ENCODE measurements around the gene ZNF362.

Gene ZNF362

DNA sequence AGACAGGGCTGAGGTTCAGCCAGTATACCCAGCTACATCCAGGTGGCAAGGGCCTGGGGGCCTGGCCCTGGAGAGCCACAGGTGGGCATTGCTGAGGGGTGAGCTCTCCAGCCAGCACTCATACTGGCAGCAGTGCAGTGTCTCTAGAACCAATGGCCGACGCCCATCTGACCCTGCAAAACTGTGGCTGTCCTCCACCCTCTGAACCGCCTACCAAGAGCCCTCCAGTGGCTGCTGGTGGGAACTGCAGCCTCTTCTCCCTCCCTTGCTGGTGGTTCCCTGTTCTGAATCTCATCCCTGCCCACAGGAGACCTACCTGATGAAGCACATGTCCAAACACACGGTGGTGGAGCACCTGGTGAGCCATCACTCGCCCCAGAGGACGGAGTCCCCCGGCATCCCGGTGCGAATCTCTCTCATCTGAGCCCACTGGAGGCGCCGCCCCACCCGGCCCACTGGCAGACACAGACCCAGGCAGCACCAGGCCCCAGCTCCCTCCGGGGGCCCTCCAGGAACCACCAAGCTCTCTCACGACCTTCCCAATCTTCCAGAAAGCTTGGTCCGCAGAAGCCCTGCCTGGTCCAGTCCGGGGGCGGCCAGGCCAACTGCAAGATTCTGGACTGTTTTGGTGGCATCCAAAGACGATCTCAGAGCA, 42.5 kb downstream of the ZNF362 start:
- DNase-seq (ENCODE audit: low read depth), result peak; percentile 74
- H3K4me3 ChIP-seq (ENCODE audit: low read depth, low read length), result no peak overlapping the region
- TF ChIP-seq CTCF (conservative IDR thresholded peaks at IDR 0.05; ENCODE audit: low read depth, low read length), result peak; percentile 92

GRCh38 chr1:33299461-33300155, 43.3 kb downstream of the ZNF362 start:
- no peak for TF ChIP-seq CTCF (conservative IDR thresholded peaks at IDR 0.05; ENCODE audit: low read depth, low read length)
- no peak overlapping the region for H3K4me3 ChIP-seq (ENCODE audit: low read depth, low read length)
- no peak for DNase-seq (ENCODE audit: low read depth)

GRCh38 chr1:33300673-33301072, 44.4 kb downstream of the ZNF362 start:
- peak; percentile 94 for DNase-seq (ENCODE audit: low read depth)
- TF ChIP-seq CTCF (conservative IDR thresholded peaks at IDR 0.05; ENCODE audit: low read depth, low read length), result no peak
- no peak overlapping the region for H3K4me3 ChIP-seq (ENCODE audit: low read depth, low read length)

DNA sequence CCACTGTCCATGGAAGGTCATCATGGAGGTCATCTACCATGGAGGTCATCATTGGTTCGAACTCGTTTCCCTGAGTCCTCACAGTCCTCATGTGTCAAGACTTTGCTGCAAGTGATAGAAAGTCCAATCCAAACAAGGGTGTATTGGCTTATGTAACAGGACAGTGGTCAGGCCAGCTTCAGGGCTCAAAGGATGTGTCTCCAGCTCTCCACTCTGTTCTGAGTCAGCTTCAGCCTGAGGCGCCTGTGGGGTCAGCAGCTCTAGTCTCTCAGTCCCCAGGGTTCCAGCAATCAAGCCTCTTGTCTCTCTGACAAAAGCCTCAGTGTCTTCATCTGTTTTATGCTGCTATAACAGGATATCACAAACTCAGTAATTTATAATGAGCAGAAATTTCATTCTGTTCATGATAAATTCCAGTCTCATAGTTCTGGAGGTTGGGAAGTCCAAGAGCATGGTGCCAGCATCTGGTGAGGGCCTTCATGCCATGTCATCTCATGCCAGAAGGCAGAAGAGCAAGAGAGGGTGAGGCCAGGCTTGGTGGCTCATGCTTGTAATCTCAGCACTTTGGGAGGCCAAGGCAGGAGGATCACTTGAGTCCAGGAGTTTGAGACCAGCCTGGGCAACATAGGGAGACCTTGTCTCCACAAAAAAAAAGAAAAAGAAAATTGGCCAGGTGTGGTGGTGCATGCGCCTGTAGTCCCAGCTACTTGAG, 45.1 kb downstream of the ZNF362 start:
- DNase-seq (ENCODE audit: low read depth), result no peak
- no peak for TF ChIP-seq CTCF (conservative IDR thresholded peaks at IDR 0.05; ENCODE audit: low read depth, low read length)
- no peak overlapping the region for H3K4me3 ChIP-seq (ENCODE audit: low read depth, low read length)

GRCh38 chr1:33302325-33302724, 46.0 kb downstream of the ZNF362 start:
- DNase-seq (ENCODE audit: low read depth), result no peak
- no peak overlapping the region for H3K4me3 ChIP-seq (ENCODE audit: low read depth, low read length)
- no peak for TF ChIP-seq CTCF (conservative IDR thresholded peaks at IDR 0.05; ENCODE audit: low read depth, low read length)

DNA sequence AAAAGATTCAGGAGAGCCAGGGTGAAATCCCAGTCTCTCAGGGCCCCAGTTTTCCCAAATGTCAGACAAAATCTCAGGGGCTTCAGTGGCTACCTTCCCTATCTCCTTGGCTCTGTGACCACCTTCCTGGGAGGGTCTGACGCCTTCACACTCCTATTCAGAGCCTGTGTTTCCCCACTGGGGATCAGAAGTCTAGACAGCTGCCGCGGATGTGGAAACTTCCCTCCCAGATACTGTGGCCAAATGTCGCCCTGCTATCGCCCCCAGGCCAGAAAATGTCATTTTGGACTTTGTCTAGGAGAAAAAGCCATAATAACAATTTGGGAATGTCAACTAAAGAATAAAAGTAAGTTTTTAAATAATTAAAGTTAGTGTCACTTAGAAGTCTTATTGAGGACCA, 48.7 kb downstream of the ZNF362 start:
- no peak for TF ChIP-seq CTCF (conservative IDR thresholded peaks at IDR 0.05; ENCODE audit: low read depth, low read length)
- no peak for DNase-seq (ENCODE audit: low read depth)
- no peak overlapping the region for H3K4me3 ChIP-seq (ENCODE audit: low read depth, low read length)
